Panc1 (cell line): ENCODE results near the gene ST3GAL4.

Source experiments
- CTCF ChIP-seq: fragments of 450-650 bp; IDR thresholded peaks from 2 replicates; pipeline ENCODE4 v1.5.1; 2017; ENCODE audit warnings: mild to moderate bottlenecking
- REST ChIP-seq, 2 experiments: IDR thresholded peaks; 2 replicates each; pipeline ENCODE4 v1.6.1; 2011 to 2012; ENCODE audit warnings: low read depth in 2 of 2, control low read depth in 1 of 2, low read length in 1 of 2, mild to moderate bottlenecking in 1 of 2, moderate library complexity in 1 of 2; ENCODE audit not compliant: insufficient read depth in 1 of 2

- TF ChIP-seq CTCF (no peak), REST (IDR thresholded peaks at IDR 0.05; ENCODE audit: insufficient read depth in 1 of 2, low read depth in 2 of 2, low read length in 1 of 2) (no peak)
Measured at GRCh38 chr11:126414615-126415014, 59.1 kb downstream of the ST3GAL4 start.
